Measurements from ENCODE around the gene COG2.

The COG2 gene

DNA sequence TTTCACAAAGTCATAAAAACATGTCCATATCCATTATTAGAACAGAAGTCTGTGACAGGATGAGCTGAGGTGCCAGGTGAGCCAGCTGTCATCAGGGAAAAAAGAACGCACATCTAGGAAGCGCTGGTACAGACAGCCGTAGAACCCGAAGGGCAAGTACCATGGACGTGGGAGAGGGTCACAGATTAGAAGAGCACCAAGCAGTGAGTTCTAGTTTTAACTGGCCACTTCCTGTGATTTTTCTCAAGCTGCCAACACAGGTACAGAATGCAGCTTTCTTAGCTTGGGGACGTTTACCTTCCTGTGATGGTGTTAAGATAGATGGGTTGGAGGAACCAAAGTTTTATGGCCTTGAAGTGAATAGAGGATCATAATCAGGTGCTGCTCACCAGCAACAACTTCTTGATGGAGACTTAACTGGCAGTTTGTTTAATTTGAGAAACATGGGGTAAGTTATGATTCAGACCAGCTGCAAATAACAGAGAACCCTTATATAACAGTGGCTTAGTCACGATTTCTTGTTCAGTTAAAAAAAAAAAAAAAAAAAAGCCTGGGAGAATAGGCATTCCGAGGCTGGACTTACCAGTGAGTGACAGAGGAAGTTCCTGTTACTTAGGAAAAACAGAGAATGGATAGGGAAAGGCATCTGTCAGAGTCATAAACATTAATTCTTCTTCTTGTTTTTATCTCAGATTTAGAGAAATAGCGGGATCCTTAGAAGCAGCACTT, 40.8 kb downstream of the COG2 start:
- TF ChIP-seq, protein P1, sequence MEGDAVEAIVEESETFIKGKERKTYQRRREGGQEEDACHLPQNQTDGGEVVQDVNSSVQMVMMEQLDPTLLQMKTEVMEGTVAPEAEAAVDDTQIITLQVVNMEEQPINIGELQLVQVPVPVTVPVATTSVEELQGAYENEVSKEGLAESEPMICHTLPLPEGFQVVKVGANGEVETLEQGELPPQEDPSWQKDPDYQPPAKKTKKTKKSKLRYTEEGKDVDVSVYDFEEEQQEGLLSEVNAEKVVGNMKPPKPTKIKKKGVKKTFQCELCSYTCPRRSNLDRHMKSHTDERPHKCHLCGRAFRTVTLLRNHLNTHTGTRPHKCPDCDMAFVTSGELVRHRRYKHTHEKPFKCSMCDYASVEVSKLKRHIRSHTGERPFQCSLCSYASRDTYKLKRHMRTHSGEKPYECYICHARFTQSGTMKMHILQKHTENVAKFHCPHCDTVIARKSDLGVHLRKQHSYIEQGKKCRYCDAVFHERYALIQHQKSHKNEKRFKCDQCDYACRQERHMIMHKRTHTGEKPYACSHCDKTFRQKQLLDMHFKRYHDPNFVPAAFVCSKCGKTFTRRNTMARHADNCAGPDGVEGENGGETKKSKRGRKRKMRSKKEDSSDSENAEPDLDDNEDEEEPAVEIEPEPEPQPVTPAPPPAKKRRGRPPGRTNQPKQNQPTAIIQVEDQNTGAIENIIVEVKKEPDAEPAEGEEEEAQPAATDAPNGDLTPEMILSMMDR (IDR thresholded peaks at IDR 0.05): no peak
- DNase-seq: no peak
- Histone ChIP-seq H3K4me3 (no peak overlapping the region), H3K4me1 (peaks cover 0 to 14% (median 6%) of the 10 kb centered on the region in 4 donors), H3K27ac (peak overlapping the region; percentile 22 to 54), H3K9me3 (no peaks in the 10 kb centered on the region), H3K27me3 (no peaks in the 10 kb centered on the region), H3K36me3 (peaks cover 64 to 88% (median 86%) of the 10 kb centered on the region in 3 donors)
- intact Hi-C loops (cut with DNase I; ENCODE audit: low total_unique reads): no loop called here

DNA sequence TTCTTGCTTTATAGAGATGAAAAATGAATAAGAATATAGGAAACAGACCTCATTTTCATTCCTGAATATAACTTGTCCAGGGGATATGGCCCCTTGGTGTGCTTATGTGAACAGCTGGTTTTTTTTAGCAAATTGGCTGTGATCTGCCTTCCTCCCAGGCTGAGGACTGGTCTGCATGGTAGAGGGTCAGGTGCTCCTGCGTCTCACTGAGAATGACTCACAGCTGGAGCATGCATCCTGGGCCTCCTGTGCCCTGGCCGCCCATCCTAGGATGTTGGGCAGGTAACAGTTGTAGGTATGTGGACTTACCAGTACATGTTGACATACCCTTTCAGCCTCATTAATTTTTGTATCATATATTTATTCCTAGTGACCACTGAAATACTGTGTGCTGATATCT, 41.9 kb downstream of the COG2 start:
- TF ChIP-seq, protein P1 (IDR thresholded peaks at IDR 0.05): no peak
- Histone ChIP-seq H3K9me3 (no peaks in the 10 kb centered on the region), H3K27ac (no peak overlapping the region), H3K27me3 (no peaks in the 10 kb centered on the region), H3K4me3 (no peak overlapping the region), H3K36me3 (peaks cover 60 to 87% (median 85%) of the 10 kb centered on the region in 3 donors), H3K4me1 (peaks cover 0 to 14% (median 6%) of the 10 kb centered on the region in 4 donors)
- no peak for DNase-seq
- intact Hi-C loops (cut with DNase I; ENCODE audit: low total_unique reads): no loop called here

DNA sequence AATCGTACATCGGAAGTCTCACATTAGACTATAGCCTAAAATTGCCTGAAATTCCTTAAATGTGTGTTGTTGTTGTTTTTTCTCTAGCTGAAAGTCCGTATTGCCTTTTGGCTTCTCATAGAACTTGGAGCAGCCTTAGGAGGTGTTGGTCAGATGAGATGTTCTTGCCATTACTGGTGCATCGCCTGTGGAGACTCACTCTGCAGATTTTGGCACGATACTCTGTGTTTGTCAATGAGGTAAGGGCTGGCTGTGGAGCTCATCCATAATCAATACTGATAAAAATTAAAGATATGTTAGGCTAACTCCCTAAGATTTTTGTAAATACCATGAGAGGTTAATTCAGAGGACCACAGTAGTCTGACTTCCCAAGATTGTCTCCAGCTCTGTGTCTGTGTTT, 42.7 kb downstream of the COG2 start:
- H3K27ac ChIP-seq: no peak overlapping the region
- TF ChIP-seq, protein P1 (IDR thresholded peaks at IDR 0.05): no peak
- peaks cover 0 to 14% (median 6%) of the 10 kb centered on the region in 4 donors for H3K4me1 ChIP-seq
- DNase-seq: no peak
- H3K9me3 ChIP-seq: no peaks in the 10 kb centered on the region
- H3K36me3 ChIP-seq: peaks cover 63 to 87% (median 85%) of the 10 kb centered on the region in 3 donors
- no peaks in the 10 kb centered on the region for H3K27me3 ChIP-seq
- intact Hi-C loops (cut with DNase I; ENCODE audit: low total_unique reads): no loop called here
- H3K4me3 ChIP-seq: no peak overlapping the region

DNA sequence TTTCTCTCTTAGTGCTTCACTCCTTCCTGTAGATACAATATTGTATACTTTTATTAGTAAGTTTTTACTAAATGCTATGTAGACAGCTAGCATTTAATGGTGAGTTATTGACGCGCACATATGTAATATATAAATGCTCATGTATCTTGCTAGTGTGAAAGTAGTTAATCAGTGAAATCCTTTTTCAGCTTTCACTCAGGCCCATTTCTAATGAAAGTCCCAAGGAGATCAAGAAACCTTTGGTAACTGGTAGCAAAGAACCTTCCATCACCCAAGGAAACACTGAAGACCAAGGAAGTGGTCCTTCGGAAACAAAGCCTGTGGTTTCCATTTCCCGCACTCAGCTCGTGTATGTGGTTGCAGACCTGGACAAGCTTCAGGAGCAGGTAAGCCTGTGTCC, 44.5 kb downstream of the COG2 start:
- intact Hi-C loops (cut with DNase I; ENCODE audit: low total_unique reads): no loop called here
- no peak overlapping the region for H3K27ac ChIP-seq
- no peak for DNase-seq
- peaks cover 0 to 13% (median 5%) of the 10 kb centered on the region in 4 donors for H3K4me1 ChIP-seq
- no peak overlapping the region for H3K4me3 ChIP-seq
- no peaks in the 10 kb centered on the region for H3K27me3 ChIP-seq
- H3K36me3 ChIP-seq: peaks cover 73 to 88% (median 83%) of the 10 kb centered on the region in 3 donors
- H3K9me3 ChIP-seq: no peaks in the 10 kb centered on the region
- TF ChIP-seq, protein P1 (IDR thresholded peaks at IDR 0.05): no peak

DNA sequence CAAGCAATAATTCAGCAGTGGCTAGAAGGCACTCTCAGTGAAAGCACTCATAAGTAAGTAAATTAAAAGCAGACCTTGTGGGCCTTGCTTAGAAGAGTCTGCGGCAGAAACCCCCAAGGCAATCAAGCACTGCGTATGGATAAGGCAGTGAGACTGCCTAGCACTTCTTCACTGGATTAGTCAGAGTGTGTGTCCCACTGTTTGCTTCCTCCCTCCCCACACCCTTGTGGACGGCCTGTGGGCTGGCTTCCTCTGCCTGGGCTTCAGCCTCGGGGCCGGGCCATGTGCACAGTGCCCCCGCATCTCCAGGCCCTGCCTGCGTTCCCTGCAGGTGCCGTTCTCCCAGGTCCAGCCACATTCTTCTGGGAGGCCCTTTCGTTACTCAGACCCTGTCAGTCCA, 47.8 kb downstream of the COG2 start:
- Histone ChIP-seq H3K9me3 (no peaks in the 10 kb centered on the region), H3K4me1 (no peaks in the 10 kb centered on the region), H3K27me3 (no peaks in the 10 kb centered on the region), H3K36me3 (peaks cover 63 to 96% (median 64%) of the 10 kb centered on the region in 3 donors), H3K4me3 (no peak overlapping the region), H3K27ac (no peak overlapping the region)
- no peak for DNase-seq
- intact Hi-C loops (cut with DNase I; ENCODE audit: low total_unique reads): loop anchor here (10.0 kb wide), 1 partner anchor 75 kb away; no protein-coding TSS in a partner anchor
- TF ChIP-seq, protein P1 (IDR thresholded peaks at IDR 0.05): no peak
